ENCODE measurements around the gene WDR5.

WDR5 gene

GRCh38 chr9:134131471-134132207, 4.2 kb upstream of the WDR5 start:
- H3K9me3 ChIP-seq (ENCODE audit: control insufficient read depth, low read length): no peaks in the 10 kb centered on the region

GRCh38 chr9:134132208-134132870, 3.5 kb upstream of the WDR5 start:
- Histone ChIP-seq H3K9me3 (ENCODE audit: control insufficient read depth, low read length) (no peaks in the 10 kb centered on the region), H3K4me1 (ENCODE audit: control insufficient read depth, insufficient read depth, low read length, poor library complexity, severe bottlenecking) (peaks cover 16% of the 10 kb centered on the region), H3K4me3 (ENCODE audit: insufficient read depth, low read depth, low read length, poor library complexity, severe bottlenecking) (no peak overlapping the region), H3K36me3 (ENCODE audit: control insufficient read depth, insufficient read depth, low read length) (no peaks in the 10 kb centered on the region), H3K27me3 (replicated peaks; ENCODE audit: control insufficient read depth, insufficient read depth, low read length, poor library complexity, severe bottlenecking) (no peaks in the 10 kb centered on the region), H3K27ac (ENCODE audit: insufficient read depth, low read length, poor library complexity, severe bottlenecking) (no peak overlapping the region)
- DNase-seq: no peak

More at GRCh38 chr9:134131471-134132207, 4.2 kb upstream of the WDR5 start:
- Histone ChIP-seq H3K4me1 (ENCODE audit: control insufficient read depth, insufficient read depth, low read length, poor library complexity, severe bottlenecking) (peaks cover 9% of the 10 kb centered on the region), H3K36me3 (ENCODE audit: control insufficient read depth, insufficient read depth, low read length) (no peaks in the 10 kb centered on the region), H3K4me3 (ENCODE audit: insufficient read depth, low read depth, low read length, poor library complexity, severe bottlenecking) (no peak overlapping the region), H3K27ac (ENCODE audit: insufficient read depth, low read length, poor library complexity, severe bottlenecking) (no peak overlapping the region), H3K27me3 (replicated peaks; ENCODE audit: control insufficient read depth, insufficient read depth, low read length, poor library complexity, severe bottlenecking) (no peaks in the 10 kb centered on the region)
- DNase-seq: no peak

DNA sequence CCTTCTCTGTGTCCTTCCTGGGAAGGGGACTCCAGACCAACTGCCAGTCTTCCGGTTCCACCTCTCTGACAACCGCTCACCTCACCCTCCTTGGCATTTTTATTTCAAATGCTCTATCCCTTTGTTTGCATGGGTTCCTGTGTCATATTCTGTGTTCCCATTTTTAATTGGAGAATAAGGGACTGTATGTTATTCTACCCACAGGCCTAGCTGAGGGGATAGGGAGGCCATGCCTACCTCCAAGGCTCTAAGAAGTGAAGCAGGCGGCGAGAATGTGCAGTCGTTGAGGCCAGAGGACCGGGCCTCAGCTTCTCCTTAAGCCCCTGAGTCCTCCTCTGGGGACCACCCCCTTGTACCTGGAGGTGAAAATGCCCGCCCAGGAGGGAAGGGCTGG, 936 bp upstream of the WDR5 start:
- H3K27ac ChIP-seq (ENCODE audit: insufficient read depth, low read length, poor library complexity, severe bottlenecking): peak overlapping the region; percentile 83
- peaks cover 4% of the 10 kb centered on the region for H3K36me3 ChIP-seq (ENCODE audit: control insufficient read depth, insufficient read depth, low read length)
- H3K9me3 ChIP-seq (ENCODE audit: control insufficient read depth, low read length): no peaks in the 10 kb centered on the region
- no peaks in the 10 kb centered on the region for H3K27me3 ChIP-seq (replicated peaks; ENCODE audit: control insufficient read depth, insufficient read depth, low read length, poor library complexity, severe bottlenecking)
- no peak for DNase-seq
- peaks cover 17% of the 10 kb centered on the region for H3K4me1 ChIP-seq (ENCODE audit: control insufficient read depth, insufficient read depth, low read length, poor library complexity, severe bottlenecking)
- H3K4me3 ChIP-seq (ENCODE audit: insufficient read depth, low read depth, low read length, poor library complexity, severe bottlenecking): peak overlapping the region; percentile 77

GRCh38 chr9:134136118-134136995, 475 bp downstream of the WDR5 start:
- peaks cover 13% of the 10 kb centered on the region for H3K36me3 ChIP-seq (ENCODE audit: control insufficient read depth, insufficient read depth, low read length)
- no peak for DNase-seq
- peak overlapping the region; percentile 75 for H3K4me3 ChIP-seq (ENCODE audit: insufficient read depth, low read depth, low read length, poor library complexity, severe bottlenecking)
- no peaks in the 10 kb centered on the region for H3K27me3 ChIP-seq (replicated peaks; ENCODE audit: control insufficient read depth, insufficient read depth, low read length, poor library complexity, severe bottlenecking)
- H3K9me3 ChIP-seq (ENCODE audit: control insufficient read depth, low read length): no peaks in the 10 kb centered on the region
- peak overlapping the region; percentile 30 for H3K27ac ChIP-seq (ENCODE audit: insufficient read depth, low read length, poor library complexity, severe bottlenecking)
- peaks cover 17% of the 10 kb centered on the region for H3K4me1 ChIP-seq (ENCODE audit: control insufficient read depth, insufficient read depth, low read length, poor library complexity, severe bottlenecking)

DNA sequence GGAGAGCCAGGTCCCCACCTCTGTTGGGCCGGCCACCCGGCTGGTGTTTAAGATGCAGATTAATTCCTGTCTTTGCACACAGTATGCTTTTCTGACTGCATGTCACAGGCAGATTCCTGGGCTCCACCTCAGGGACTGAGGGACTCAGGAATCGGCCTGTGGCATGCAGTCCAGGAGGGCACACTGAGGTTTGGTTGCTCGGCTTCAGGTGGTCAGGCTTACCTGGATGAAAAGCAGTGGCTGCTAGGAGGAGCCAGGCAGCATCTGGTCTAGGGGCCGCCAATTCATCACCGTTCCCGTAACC, 1.1 kb downstream of the WDR5 start:
- peak overlapping the region; percentile 75 for H3K4me3 ChIP-seq (ENCODE audit: insufficient read depth, low read depth, low read length, poor library complexity, severe bottlenecking)
- DNase-seq: no peak
- no peaks in the 10 kb centered on the region for H3K9me3 ChIP-seq (ENCODE audit: control insufficient read depth, low read length)
- no peaks in the 10 kb centered on the region for H3K27me3 ChIP-seq (replicated peaks; ENCODE audit: control insufficient read depth, insufficient read depth, low read length, poor library complexity, severe bottlenecking)
- peak overlapping the region; percentile 30 for H3K27ac ChIP-seq (ENCODE audit: insufficient read depth, low read length, poor library complexity, severe bottlenecking)
- H3K4me1 ChIP-seq (ENCODE audit: control insufficient read depth, insufficient read depth, low read length, poor library complexity, severe bottlenecking): peaks cover 17% of the 10 kb centered on the region
- peaks cover 19% of the 10 kb centered on the region for H3K36me3 ChIP-seq (ENCODE audit: control insufficient read depth, insufficient read depth, low read length)

- Histone ChIP-seq H3K4me3 (ENCODE audit: insufficient read depth, low read depth, low read length, poor library complexity, severe bottlenecking) (no peak overlapping the region), H3K27me3 (replicated peaks; ENCODE audit: control insufficient read depth, insufficient read depth, low read length, poor library complexity, severe bottlenecking) (no peaks in the 10 kb centered on the region), H3K27ac (ENCODE audit: insufficient read depth, low read length, poor library complexity, severe bottlenecking) (no peak overlapping the region), H3K4me1 (ENCODE audit: control insufficient read depth, insufficient read depth, low read length, poor library complexity, severe bottlenecking) (peaks cover 17% of the 10 kb centered on the region), H3K36me3 (ENCODE audit: control insufficient read depth, insufficient read depth, low read length) (peaks cover 26% of the 10 kb centered on the region), H3K9me3 (ENCODE audit: control insufficient read depth, low read length) (no peaks in the 10 kb centered on the region)
- no peak for DNase-seq
These were observed 2.4 kb downstream of the WDR5 start for GRCh38 chr9:134138292-134138691.

DNA sequence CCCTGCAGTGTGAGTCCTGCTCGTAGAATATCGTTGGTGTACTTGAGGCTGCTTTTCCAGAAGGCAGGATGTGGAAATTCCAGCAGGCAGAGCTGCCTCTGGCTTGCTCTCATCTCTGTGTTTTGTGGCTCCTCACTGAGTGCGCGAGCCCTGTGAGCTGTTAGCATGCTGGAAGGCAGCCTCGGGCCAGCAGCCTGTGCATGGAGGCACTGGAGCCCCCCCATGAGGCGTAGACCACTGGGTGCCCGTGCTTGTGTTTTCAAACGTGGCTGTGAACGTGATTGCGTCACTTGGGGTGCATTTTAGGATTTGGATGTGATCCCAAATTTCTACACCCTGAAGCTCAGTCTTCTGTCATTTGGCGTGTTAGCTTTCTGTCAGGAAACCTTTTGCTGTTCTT, 3.2 kb downstream of the WDR5 start:
- Histone ChIP-seq H3K36me3 (ENCODE audit: control insufficient read depth, insufficient read depth, low read length) (peaks cover 30% of the 10 kb centered on the region), H3K9me3 (ENCODE audit: control insufficient read depth, low read length) (no peaks in the 10 kb centered on the region), H3K27me3 (replicated peaks; ENCODE audit: control insufficient read depth, insufficient read depth, low read length, poor library complexity, severe bottlenecking) (no peaks in the 10 kb centered on the region), H3K4me3 (ENCODE audit: insufficient read depth, low read depth, low read length, poor library complexity, severe bottlenecking) (no peak overlapping the region), H3K27ac (ENCODE audit: insufficient read depth, low read length, poor library complexity, severe bottlenecking) (no peak overlapping the region), H3K4me1 (ENCODE audit: control insufficient read depth, insufficient read depth, low read length, poor library complexity, severe bottlenecking) (peaks cover 17% of the 10 kb centered on the region)
- DNase-seq: no peak

GRCh38 chr9:134141906-134142305, 6.0 kb downstream of the WDR5 start:
- peaks cover 6% of the 10 kb centered on the region for H3K4me1 ChIP-seq (ENCODE audit: control insufficient read depth, insufficient read depth, low read length, poor library complexity, severe bottlenecking)
- H3K4me3 ChIP-seq (ENCODE audit: insufficient read depth, low read depth, low read length, poor library complexity, severe bottlenecking): no peak overlapping the region
- no peaks in the 10 kb centered on the region for H3K27me3 ChIP-seq (replicated peaks; ENCODE audit: control insufficient read depth, insufficient read depth, low read length, poor library complexity, severe bottlenecking)
- H3K27ac ChIP-seq (ENCODE audit: insufficient read depth, low read length, poor library complexity, severe bottlenecking): no peak overlapping the region
- no peaks in the 10 kb centered on the region for H3K9me3 ChIP-seq (ENCODE audit: control insufficient read depth, low read length)
- peaks cover 49% of the 10 kb centered on the region for H3K36me3 ChIP-seq (ENCODE audit: control insufficient read depth, insufficient read depth, low read length)
- DNase-seq: no peak

DNA sequence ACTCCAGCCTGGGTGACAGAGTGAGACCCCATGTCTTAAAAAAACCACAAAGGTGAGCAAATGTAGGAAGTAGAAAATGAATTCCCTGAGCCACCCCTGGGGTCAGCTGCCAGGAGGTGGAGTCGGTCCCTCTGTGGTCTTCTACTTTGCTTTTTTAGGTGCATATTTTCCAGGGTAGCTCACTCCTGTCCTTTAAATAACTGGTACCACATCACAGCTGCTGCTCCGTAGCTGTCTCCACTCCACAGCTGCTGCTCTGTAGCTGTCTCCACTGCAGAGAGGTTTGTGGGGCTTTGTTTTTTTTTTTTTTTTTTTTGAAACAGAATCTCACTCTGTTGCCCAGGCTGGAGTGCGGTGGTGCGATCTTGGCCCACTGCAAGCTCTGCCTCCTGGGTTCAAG, 8.9 kb downstream of the WDR5 start:
- no peaks in the 10 kb centered on the region for H3K9me3 ChIP-seq (ENCODE audit: control insufficient read depth, low read length)
- DNase-seq: no peak
- no peak overlapping the region for H3K27ac ChIP-seq (ENCODE audit: insufficient read depth, low read length, poor library complexity, severe bottlenecking)
- no peaks in the 10 kb centered on the region for H3K4me1 ChIP-seq (ENCODE audit: control insufficient read depth, insufficient read depth, low read length, poor library complexity, severe bottlenecking)
- H3K27me3 ChIP-seq (replicated peaks; ENCODE audit: control insufficient read depth, insufficient read depth, low read length, poor library complexity, severe bottlenecking): no peaks in the 10 kb centered on the region
- H3K4me3 ChIP-seq (ENCODE audit: insufficient read depth, low read depth, low read length, poor library complexity, severe bottlenecking): no peak overlapping the region
- peaks cover 68% of the 10 kb centered on the region for H3K36me3 ChIP-seq (ENCODE audit: control insufficient read depth, insufficient read depth, low read length)

GRCh38 chr9:134145262-134145661, 9.4 kb downstream of the WDR5 start:
- Histone ChIP-seq H3K4me1 (ENCODE audit: control insufficient read depth, insufficient read depth, low read length, poor library complexity, severe bottlenecking) (no peaks in the 10 kb centered on the region), H3K36me3 (ENCODE audit: control insufficient read depth, insufficient read depth, low read length) (peaks cover 67% of the 10 kb centered on the region), H3K4me3 (ENCODE audit: insufficient read depth, low read depth, low read length, poor library complexity, severe bottlenecking) (no peak overlapping the region), H3K27ac (ENCODE audit: insufficient read depth, low read length, poor library complexity, severe bottlenecking) (no peak overlapping the region), H3K9me3 (ENCODE audit: control insufficient read depth, low read length) (no peaks in the 10 kb centered on the region), H3K27me3 (replicated peaks; ENCODE audit: control insufficient read depth, insufficient read depth, low read length, poor library complexity, severe bottlenecking) (no peaks in the 10 kb centered on the region)
- no peak for DNase-seq

All from effector memory CD4-positive, alpha-beta T cell (primary cell).